Right lobe of liver (tissue), 6 donors: Measurements from ENCODE around the gene MYH10. TPM values are rescaled to one million over a fixed set of nuclear protein-coding genes. Genes with fewer than 3 reads are reported as not detected.

ENCODE experiments used
- ATAC-seq, 4 donors: fragments of 200-7000 bp; cut with Tn5 transposase; one replicate each; pipeline ENCODE4 v1.9.1; 2020; ENCODE audit warnings: mild to moderate bottlenecking in 4 of 4, moderate library complexity in 4 of 4
- DNase-seq, 3 donors: peaks; one replicate each; pipeline ENCODE4 v3.0.0-alpha.2; 2020
- H3K27ac ChIP-seq, 3 donors: fragments of 200-600 bp; one replicate each; pipeline ENCODE4 v1.8.0; 2022
- H3K27me3 ChIP-seq, 2 donors: fragments of 200-600 bp; one replicate each; pipeline ENCODE4 v1.8.0; 2022
- H3K36me3 ChIP-seq, 4 donors: fragments of 200-600 bp; sonication (generic) in 1 of 4; one replicate each; pipeline versions ENCODE4 v1.5.1 to v1.8.0; 2017 to 2022; ENCODE audit warnings: control low read depth in 1 of 4
- H3K4me1 ChIP-seq, 4 donors: fragments of 200-600 bp; sonication (generic) in 1 of 4; one replicate each; pipeline versions ENCODE4 v1.5.1 to v1.8.0; 2017 to 2022; ENCODE audit warnings: control low read depth in 1 of 4
- H3K4me3 ChIP-seq, 3 donors: fragments of 200-600 bp; one replicate each; pipeline ENCODE4 v1.8.0; 2022
- H3K9me3 ChIP-seq, 4 donors: fragments of 200-600 bp; sonication (generic) in 1 of 4; one replicate each; pipeline versions ENCODE4 v1.5.1 to v1.8.0; 2017 to 2022; ENCODE audit warnings: control low read depth in 1 of 4
- POLR2A ChIP-seq: fragments of 450-650 bp; IDR thresholded peaks from one replicate; pipeline ENCODE4 v1.6.1; 2017; ENCODE audit warnings: antibody characterized with exemption, mild to moderate bottlenecking
- WGBS: methylation state at CpG from one replicate; pipeline ENCODE4 v1.1.6; 2018; ENCODE audit warnings: low coverage, low lambda C conversion rate; ENCODE audit not compliant: insufficient coverage; ENCODE audit errors: missing lambda C conversion rate; 5-methylcytosine and 5-hydroxymethylcytosine counted together
- intact Hi-C, 2 donors: fragments of 100-400 bp; cut with DNase I; formaldehyde crosslinking; loops; one replicate each; pipeline versions ENCODE4 v1.11.2 to v1.14.1; 2022
- total RNA-seq, 6 experiments: library from RNA; depleted of rRNA in 2 of 6; stranded (reverse); fragments of >200 nt in 2 of 6; fragmentation: NEBNext Ultra II Directional in 3 of 6; extraction: Animal tissue kit (Norgen Biotek cat#: 25700) in 3 of 6; gene quantifications; one replicate each; pipeline versions ENCODE4 v1.1.0 to v1.2.4, GENCODE V29; 2016 to 2023
- TF ChIP-seq, protein P1 (sequence below), 4 donors: fragments of 200-600 bp in 3 of 4; fragments of 450-650 bp in 1 of 4; IDR thresholded peaks; one replicate each; pipeline versions ENCODE4 v1.5.1 to v1.8.0; 2016 to 2022; ENCODE audit warnings: antibody characterized with exemption in 4 of 4, mild to moderate bottlenecking in 2 of 4
- donor health status: DM: no; HTN: yes; CAD: no.
- donor health status: DM: no; HTN: no; CAD: no.
- donor health status: DM: no; HTN: no; CAD: no.
- donor health status: DM: no; HTN: yes; CAD: no.
- donor health status: DM: no; HTN: yes; CAD: no.

MYH10 gene
- total RNA-seq, 6 experiments from 2014 or later, result 19.8 to 32.9 (median 24.3) TPM

DNA sequence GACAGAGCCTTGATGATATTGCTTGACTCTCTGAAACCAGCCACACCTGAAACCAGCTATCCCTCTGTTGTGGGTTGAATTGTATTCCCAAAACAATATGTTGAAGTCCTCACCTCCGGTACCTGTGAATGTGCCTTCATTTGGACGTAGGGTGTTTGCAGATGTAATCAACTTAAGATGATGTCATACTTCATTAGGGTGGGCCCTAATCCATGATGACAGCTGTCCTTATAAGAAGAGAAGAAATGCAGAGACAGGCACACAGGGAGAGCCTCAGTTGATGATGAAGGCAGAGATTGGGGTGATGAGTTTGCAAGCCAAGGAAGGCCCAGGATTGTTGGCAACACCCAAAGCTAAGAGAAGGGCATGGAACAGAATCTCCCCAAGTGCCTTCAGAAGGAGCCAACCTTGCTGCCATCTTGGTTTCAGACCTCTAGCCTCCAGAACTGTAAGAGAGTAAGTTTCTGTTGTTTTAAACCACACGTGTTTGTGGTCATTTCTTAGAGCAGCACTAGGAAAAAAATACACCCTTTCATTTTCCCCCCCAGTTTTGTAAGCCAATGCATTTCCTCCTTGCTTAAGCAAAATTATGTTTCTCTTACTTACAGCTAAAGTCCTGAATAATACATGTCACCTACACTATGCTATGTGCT lies 29.4 kb upstream of the MYH10 start:
- WGBS, result 68% methylated on average over 3 of the region's 3 CpGs
- H3K9me3 ChIP-seq, result no peaks in the 10 kb centered on the region
- H3K4me3 ChIP-seq, result no peak overlapping the region
- no peaks in the 10 kb centered on the region for H3K27me3 ChIP-seq
- DNase-seq, result no peak
- no peak for ATAC-seq
- H3K27ac ChIP-seq, result no peak overlapping the region
- TF ChIP-seq POLR2A, result no peak
- TF ChIP-seq, protein P1, sequence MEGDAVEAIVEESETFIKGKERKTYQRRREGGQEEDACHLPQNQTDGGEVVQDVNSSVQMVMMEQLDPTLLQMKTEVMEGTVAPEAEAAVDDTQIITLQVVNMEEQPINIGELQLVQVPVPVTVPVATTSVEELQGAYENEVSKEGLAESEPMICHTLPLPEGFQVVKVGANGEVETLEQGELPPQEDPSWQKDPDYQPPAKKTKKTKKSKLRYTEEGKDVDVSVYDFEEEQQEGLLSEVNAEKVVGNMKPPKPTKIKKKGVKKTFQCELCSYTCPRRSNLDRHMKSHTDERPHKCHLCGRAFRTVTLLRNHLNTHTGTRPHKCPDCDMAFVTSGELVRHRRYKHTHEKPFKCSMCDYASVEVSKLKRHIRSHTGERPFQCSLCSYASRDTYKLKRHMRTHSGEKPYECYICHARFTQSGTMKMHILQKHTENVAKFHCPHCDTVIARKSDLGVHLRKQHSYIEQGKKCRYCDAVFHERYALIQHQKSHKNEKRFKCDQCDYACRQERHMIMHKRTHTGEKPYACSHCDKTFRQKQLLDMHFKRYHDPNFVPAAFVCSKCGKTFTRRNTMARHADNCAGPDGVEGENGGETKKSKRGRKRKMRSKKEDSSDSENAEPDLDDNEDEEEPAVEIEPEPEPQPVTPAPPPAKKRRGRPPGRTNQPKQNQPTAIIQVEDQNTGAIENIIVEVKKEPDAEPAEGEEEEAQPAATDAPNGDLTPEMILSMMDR (IDR thresholded peaks at IDR 0.05), result no peak
- no peaks in the 10 kb centered on the region for H3K4me1 ChIP-seq
- no peaks in the 10 kb centered on the region for H3K36me3 ChIP-seq
- intact Hi-C loops, result no loop called here

DNA sequence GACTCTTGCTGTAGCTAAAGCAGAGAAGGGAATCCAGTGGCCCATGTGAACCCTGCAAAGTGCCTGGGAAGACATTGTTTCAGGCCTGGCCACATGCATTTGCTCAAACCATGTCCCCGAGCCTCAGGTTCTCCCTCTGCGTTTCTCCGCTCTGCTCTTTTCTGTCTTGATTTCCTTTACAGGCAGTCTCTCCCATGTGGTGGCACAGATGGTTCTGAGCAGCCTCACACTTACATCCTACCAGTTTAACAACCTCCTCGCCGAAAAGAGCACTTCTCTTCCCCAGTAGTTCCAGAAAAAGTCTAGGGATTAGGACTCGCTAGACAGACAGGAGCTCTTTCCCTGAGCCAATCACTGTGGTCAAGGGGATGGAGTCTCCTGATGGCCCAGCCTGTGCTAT lies 28.3 kb upstream of the MYH10 start:
- intact Hi-C loops, result no loop called here
- no peaks in the 10 kb centered on the region for H3K27me3 ChIP-seq
- H3K36me3 ChIP-seq, result no peaks in the 10 kb centered on the region
- ATAC-seq (no peak), DNase-seq (no peak)
- H3K4me1 ChIP-seq, result no peaks in the 10 kb centered on the region
- WGBS, result 95% methylated on average over 3 of the region's 6 CpGs
- H3K4me3 ChIP-seq, result no peak overlapping the region
- no peaks in the 10 kb centered on the region for H3K9me3 ChIP-seq
- TF ChIP-seq, protein P1 (IDR thresholded peaks at IDR 0.05), result no peak
- no peak for TF ChIP-seq POLR2A
- no peak overlapping the region for H3K27ac ChIP-seq

DNA sequence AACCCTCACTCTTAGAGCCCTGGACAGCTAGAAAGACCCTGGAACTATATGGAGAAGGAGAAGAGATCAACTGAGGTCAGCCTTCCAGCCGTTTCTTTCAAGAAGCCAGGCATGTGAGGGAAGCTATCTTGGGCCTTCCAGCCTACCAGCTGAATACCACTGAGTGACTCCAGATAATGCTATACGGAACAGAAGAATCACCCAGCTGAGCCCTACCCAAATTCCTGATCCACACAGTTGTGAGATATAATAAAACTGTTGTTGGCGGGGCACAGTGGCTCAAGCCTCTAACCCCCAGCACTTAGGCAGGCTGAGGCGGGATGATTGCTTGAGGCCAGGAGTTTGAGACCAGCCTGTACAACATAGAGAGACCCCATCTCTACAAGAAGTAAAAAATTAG lies 26.2 kb upstream of the MYH10 start:
- 94% methylated on average over 3 of the region's 4 CpGs for WGBS
- ATAC-seq (no peak), DNase-seq (no peak)
- Histone ChIP-seq H3K4me3 (no peak overlapping the region), H3K36me3 (no peaks in the 10 kb centered on the region), H3K27ac (no peak overlapping the region), H3K9me3 (no peaks in the 10 kb centered on the region), H3K27me3 (no peaks in the 10 kb centered on the region), H3K4me1 (no peaks in the 10 kb centered on the region)
- no peak for TF ChIP-seq POLR2A
- TF ChIP-seq, protein P1 (IDR thresholded peaks at IDR 0.05), result no peak
- intact Hi-C loops, result no loop called here

DNA sequence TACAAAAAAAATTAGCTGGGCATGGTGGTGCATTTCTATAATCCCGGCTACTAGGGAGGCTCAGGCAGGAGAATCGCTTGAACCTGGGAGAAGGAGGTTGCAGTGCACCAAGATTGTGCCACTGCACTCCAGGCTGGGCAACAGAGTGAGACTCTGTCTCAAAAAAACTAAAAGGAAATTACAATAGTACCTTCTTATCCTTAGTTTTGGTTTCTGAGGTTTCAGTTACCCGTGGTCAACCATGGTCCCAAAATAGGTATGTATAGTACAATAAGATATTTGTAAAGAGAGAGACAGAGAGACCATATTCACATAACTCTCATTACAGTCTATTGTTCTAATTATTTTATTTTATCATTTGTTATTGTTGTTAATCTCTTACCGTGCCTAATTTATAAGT lies 24.3 kb upstream of the MYH10 start:
- WGBS, result 73% methylated on average over 4 of the region's 4 CpGs
- intact Hi-C loops, result no loop called here
- H3K4me1 ChIP-seq, result no peaks in the 10 kb centered on the region
- no peaks in the 10 kb centered on the region for H3K27me3 ChIP-seq
- DNase-seq (no peak), ATAC-seq (no peak)
- H3K9me3 ChIP-seq, result no peaks in the 10 kb centered on the region
- no peak overlapping the region for H3K27ac ChIP-seq
- no peaks in the 10 kb centered on the region for H3K36me3 ChIP-seq
- TF ChIP-seq POLR2A, result no peak
- TF ChIP-seq, protein P1 (IDR thresholded peaks at IDR 0.05), result no peak
- no peak overlapping the region for H3K4me3 ChIP-seq

DNA sequence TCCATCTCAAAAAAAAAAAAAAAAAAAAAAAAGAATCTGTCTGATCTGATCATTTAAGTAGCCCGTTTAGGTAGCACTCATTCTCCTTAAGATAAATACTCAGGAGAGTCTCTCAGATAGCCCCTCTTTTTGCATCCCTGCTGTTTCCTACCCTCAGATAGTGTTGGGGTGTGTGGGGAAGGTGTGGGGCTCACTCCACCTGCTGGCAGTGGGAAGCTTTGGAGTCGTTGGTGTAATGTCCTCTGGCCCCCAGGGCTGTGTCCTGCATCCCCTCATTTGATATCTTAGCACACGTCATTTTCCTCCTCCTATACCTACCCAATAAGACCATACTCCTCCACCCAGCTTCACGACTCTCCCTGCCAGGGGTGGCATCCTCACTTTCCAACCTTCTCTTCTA lies 20.5 kb upstream of the MYH10 start:
- TF ChIP-seq POLR2A, result no peak
- TF ChIP-seq, protein P1 (IDR thresholded peaks at IDR 0.05), result no peak
- H3K36me3 ChIP-seq, result no peaks in the 10 kb centered on the region
- intact Hi-C loops, result no loop called here
- H3K27me3 ChIP-seq, result no peaks in the 10 kb centered on the region
- H3K4me3 ChIP-seq, result no peak overlapping the region
- no peaks in the 10 kb centered on the region for H3K9me3 ChIP-seq
- 26% methylated on average over 4 of the region's 4 CpGs for WGBS
- H3K4me1 ChIP-seq, result no peaks in the 10 kb centered on the region
- no peak for DNase-seq
- peak in 1 of 4 donors; percentile 44 for ATAC-seq
- H3K27ac ChIP-seq, result no peak overlapping the region
